T-cell (primary cell): ENCODE results near the gene FAM216B. TPM values are rescaled to one million over a fixed set of nuclear protein-coding genes. Genes with fewer than 3 reads are reported as not detected.

ENCODE experiments used
- ATAC-seq, 4 experiments: fragments of 200-7000 bp in 3 of 4; fragments of 150-1000 bp in 1 of 4; cut with Tn5 transposase; replicated peaks in 1 of 4; 1 replicate in 3 of 4; 2 replicates in 1 of 4; pipeline ENCODE4 v1.10.0; 2021; ENCODE audit warnings: moderate library complexity in 3 of 4, mild to moderate bottlenecking in 2 of 4, moderate number of reproducible peaks in 1 of 4
- CTCF ChIA-PET, 2 donors: fragments of 300-600 bp; sonication (Branson Sonifier 250); formaldehyde crosslinking; loops; one replicate each; lab custom pipeline; 2022; ENCODE audit warnings: antibody characterized with exemption in 2 of 2; lab: Charles Lee
- POLR2A ChIA-PET, 2 donors: fragments of 300-600 bp; sonication (Branson Sonifier 250); formaldehyde crosslinking; loops; one replicate each; lab custom pipeline; 2022; ENCODE audit warnings: antibody characterized with exemption in 2 of 2; lab: Charles Lee
- DNase-seq, 35 experiments: peaks; one replicate each; pipeline versions ENCODE4 v3.0.0 to v3.0.0-alpha.2; 2013 to 2023
- H3K27ac ChIP-seq: one replicate; pipeline ENCODE4 v1.5.1; 2013; ENCODE audit warnings: low read length
- H3K27me3 ChIP-seq, 2 experiments: replicated peaks in 1 of 2; 1 replicate in 1 of 2; 2 replicates in 1 of 2; pipeline versions ENCODE4 v1.6.1 to v1.7.0; 2013; ENCODE audit warnings: low read length in 1 of 2, mixed read lengths in 1 of 2; ENCODE audit not compliant: control insufficient read depth in 2 of 2, insufficient read depth in 2 of 2; ENCODE audit errors: extremely low read depth in 1 of 2
- H3K36me3 ChIP-seq, 2 donors: 1 replicate in 1 of 2; 2 replicates in 1 of 2; pipeline versions ENCODE4 v1.6.1 to v1.7.0; 2013; ENCODE audit warnings: low read length in 1 of 2; ENCODE audit not compliant: control insufficient read depth in 2 of 2, insufficient read depth in 1 of 2; ENCODE audit errors: extremely low read depth in 1 of 2
- H3K4me1 ChIP-seq, 2 experiments: 1 replicate in 1 of 2; 2 replicates in 1 of 2; pipeline versions ENCODE4 v1.6.1 to v1.7.0; 2013; ENCODE audit warnings: low read length in 2 of 2, mixed read lengths in 1 of 2; ENCODE audit not compliant: insufficient read depth in 2 of 2, control insufficient read depth in 1 of 2; ENCODE audit errors: extremely low read depth in 1 of 2
- H3K4me3 ChIP-seq, 2 donors: 1 replicate in 1 of 2; 2 replicates in 1 of 2; pipeline versions ENCODE4 v1.5.1 to v1.7.0; 2013; ENCODE audit warnings: mild to moderate bottlenecking in 2 of 2, low read length in 1 of 2, moderate library complexity in 1 of 2; ENCODE audit not compliant: control insufficient read depth in 1 of 2; ENCODE audit errors: extremely low read depth in 1 of 2
- H3K9me3 ChIP-seq: 2 replicates; pipeline ENCODE4 v1.7.0; 2013
- H3K27ac Mint-ChIP-seq, 2 donors: one replicate each; pipeline ENCODE4 v1.8.0; 2020 to 2021; ENCODE audit warnings: mild to moderate bottlenecking in 2 of 2, mixed read lengths in 2 of 2
- H3K27me3 Mint-ChIP-seq, 2 donors: one replicate each; pipeline ENCODE4 v1.8.0; 2021 to 2022; ENCODE audit warnings: mixed read lengths in 2 of 2
- H3K36me3 Mint-ChIP-seq: one replicate; pipeline ENCODE4 v1.8.0; 2021; ENCODE audit warnings: mixed read lengths
- H3K4me1 Mint-ChIP-seq, 3 donors: one replicate each; pipeline ENCODE4 v1.8.0; 2020 to 2022; ENCODE audit warnings: mixed read lengths in 3 of 3, mild to moderate bottlenecking in 1 of 3
- H3K4me3 Mint-ChIP-seq, 3 donors: one replicate each; pipeline ENCODE4 v1.8.0; 2020 to 2022; ENCODE audit warnings: mild to moderate bottlenecking in 3 of 3, mixed read lengths in 3 of 3, moderate library complexity in 3 of 3
- H3K9me3 Mint-ChIP-seq, 3 donors: one replicate each; pipeline ENCODE4 v1.8.0; 2020 to 2022; ENCODE audit warnings: mixed read lengths in 3 of 3
- WGBS: methylation state at CpG from one replicate; pipeline ENCODE4 v1.1.5; 2013; ENCODE audit warnings: missing lambda C conversion rate; ENCODE audit not compliant: insufficient coverage; 5-methylcytosine and 5-hydroxymethylcytosine counted together
- total RNA-seq, 35 experiments: library from RNA in 6 of 35; stranded (reverse) in 6 of 35; fragments of 120-200 nt in 1 of 35; gene quantifications; one replicate each; pipeline versions ENCODE4 v1.2.1 to v1.2.4 and lab custom pipeline; 2013 to 2026

Gene FAM216B
- total RNA-seq (not detected), total RNA-seq (lab: John Stamatoyannopoulos, UW) (0 reads per million in 29 experiments)
- total RNA-seq (2013): not detected

DNA sequence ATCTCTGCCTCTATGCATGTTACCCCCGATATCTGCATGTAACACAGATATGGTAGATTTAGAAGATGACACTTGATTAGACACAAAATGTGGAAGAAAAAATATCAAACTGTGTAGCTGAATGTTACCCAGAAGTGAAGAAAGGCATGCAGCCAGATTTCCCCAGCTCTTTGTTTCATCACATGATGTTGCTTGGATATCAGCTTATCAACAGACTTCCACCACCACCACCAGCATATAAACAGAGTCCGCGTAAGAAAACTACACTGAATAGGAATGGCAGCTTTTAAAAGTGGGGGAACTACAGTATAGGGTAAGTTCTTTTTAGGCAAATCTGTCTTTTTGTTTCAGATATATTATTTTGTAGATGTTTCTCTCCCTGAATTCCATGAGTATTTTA lies at the start of gene FAM216B:
FAM216B (plus strand) TSS at position 233 of the 400 bp plus-strand sequence. CDS start 2,484 bp downstream, outside the sequence.
- no peak within 1 kb of the TSS for H3K27ac Mint-ChIP-seq
- WGBS: no CpG with 5 or more reads among the region's 3 CpGs

DNA sequence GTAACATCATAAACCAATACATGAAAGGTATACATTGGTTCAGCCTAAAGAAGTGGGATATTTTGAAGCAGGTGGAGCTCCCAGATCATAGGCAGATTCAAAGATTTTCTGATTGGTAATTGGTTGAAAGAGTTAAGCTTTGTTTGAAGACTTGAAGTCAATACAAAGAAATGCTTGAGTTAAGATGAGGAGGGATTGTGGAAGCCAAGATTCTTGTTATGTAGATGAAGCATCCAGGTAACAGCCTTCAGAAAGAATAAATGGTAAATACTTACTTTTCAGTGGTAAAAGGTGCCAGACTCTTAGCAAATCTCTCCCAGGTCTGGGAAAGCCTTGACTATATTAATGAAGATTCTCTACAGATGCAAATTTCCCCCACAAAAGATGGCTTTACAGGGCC lies 49.3 kb upstream of the FAM216B start:
- no peaks in the 10 kb centered on the region for H3K4me1 ChIP-seq
- H3K4me3 ChIP-seq: no peak overlapping the region
- H3K27ac Mint-ChIP-seq: no peak overlapping the region
- ATAC-seq (no peak), DNase-seq (no peak)
- H3K9me3 ChIP-seq: no peaks in the 10 kb centered on the region
- ChIA-PET CTCF (no interaction called here), POLR2A (no interaction called here)
- no peaks in the 10 kb centered on the region for H3K36me3 Mint-ChIP-seq
- peaks cover 4 to 16% of the 10 kb centered on the region in 2 donors for H3K27me3 Mint-ChIP-seq
- H3K4me3 Mint-ChIP-seq: no peak overlapping the region
- H3K27ac ChIP-seq: no peak overlapping the region
- no peaks in the 10 kb centered on the region for H3K9me3 Mint-ChIP-seq
- H3K36me3 ChIP-seq: no peaks in the 10 kb centered on the region
- no peaks in the 10 kb centered on the region for H3K27me3 ChIP-seq
- no peaks in the 10 kb centered on the region for H3K4me1 Mint-ChIP-seq

More for the DNA sequence above, at the start of gene FAM216B:
- H3K9me3 Mint-ChIP-seq: no peaks in the 10 kb centered on the region
- H3K27me3 Mint-ChIP-seq: peaks cover 5 to 28% of the 10 kb centered on the region in 2 donors
- Histone ChIP-seq H3K27ac (no peak within 1 kb of the TSS), H3K4me3 (no peak within 1 kb of the TSS), H3K4me1 (no peaks in the 10 kb centered on the region), H3K36me3 (no peaks in the 10 kb centered on the region), H3K27me3 (peaks cover 0 to 6% of the 10 kb centered on the region in 2 experiments), H3K9me3 (no peaks in the 10 kb centered on the region)
- H3K4me1 Mint-ChIP-seq: no peaks in the 10 kb centered on the region
- H3K4me3 Mint-ChIP-seq: no peak within 1 kb of the TSS
- no peaks in the 10 kb centered on the region for H3K36me3 Mint-ChIP-seq
- ATAC-seq (no peak), DNase-seq (no peak)
- CTCF ChIA-PET: no interaction called here
- POLR2A ChIA-PET: no interaction called here

DNA sequence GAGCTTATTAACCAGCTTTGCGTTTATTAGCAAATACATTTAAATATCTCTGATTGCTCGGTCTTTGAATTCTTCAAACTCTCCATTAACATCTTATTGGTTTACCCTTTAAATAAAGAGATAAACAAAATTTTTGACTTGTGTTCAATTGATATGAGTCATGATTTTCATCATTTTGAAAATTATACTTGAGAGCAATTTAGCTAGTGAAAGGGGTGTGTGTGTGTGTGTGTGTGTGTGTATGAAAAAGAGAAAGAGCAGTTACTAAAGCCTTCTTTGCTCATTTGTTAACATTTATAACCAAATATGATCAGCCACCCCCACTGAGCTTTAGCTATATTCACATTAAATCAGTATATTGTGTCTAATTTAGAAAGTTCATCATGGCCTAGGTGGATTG lies 48.3 kb upstream of the FAM216B start:
- no peak overlapping the region for H3K4me3 Mint-ChIP-seq
- WGBS: no CpG with 5 or more reads among the region's 2 CpGs
- no peaks in the 10 kb centered on the region for H3K9me3 ChIP-seq
- H3K27ac Mint-ChIP-seq: no peak overlapping the region
- H3K9me3 Mint-ChIP-seq: no peaks in the 10 kb centered on the region
- H3K36me3 Mint-ChIP-seq: no peaks in the 10 kb centered on the region
- H3K36me3 ChIP-seq: no peaks in the 10 kb centered on the region
- CTCF ChIA-PET: no interaction called here
- no peaks in the 10 kb centered on the region for H3K27me3 ChIP-seq
- DNase-seq (no peak), ATAC-seq (no peak)
- no peaks in the 10 kb centered on the region for H3K4me1 Mint-ChIP-seq
- H3K4me1 ChIP-seq: no peaks in the 10 kb centered on the region
- H3K27me3 Mint-ChIP-seq: peaks cover 8 to 16% of the 10 kb centered on the region in 2 donors
- no peak overlapping the region for H3K27ac ChIP-seq
- POLR2A ChIA-PET: no interaction called here
- H3K4me3 ChIP-seq: no peak overlapping the region

DNA sequence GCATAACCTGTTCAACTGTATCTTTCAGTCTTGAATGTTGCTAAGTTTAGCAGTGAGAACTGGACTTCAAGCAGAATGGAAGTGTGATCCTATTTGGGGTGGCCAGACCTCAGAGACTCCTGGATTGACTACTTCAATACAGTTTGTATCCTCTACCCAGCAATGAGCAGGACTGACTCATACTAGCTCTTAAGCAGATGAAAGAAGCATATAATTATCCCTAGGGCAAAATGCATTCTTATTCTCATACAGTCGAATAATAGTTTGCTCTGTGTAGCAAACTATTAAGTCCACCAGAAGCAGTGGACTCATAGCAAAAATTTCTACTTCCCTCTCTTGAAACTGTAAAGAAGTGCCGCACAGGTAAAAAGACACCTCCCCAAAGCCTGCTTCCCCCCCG lies 46.4 kb upstream of the FAM216B start:
- Mint-ChIP-seq H3K27ac (no peak overlapping the region), H3K4me3 (no peak overlapping the region), H3K9me3 (no peaks in the 10 kb centered on the region), H3K4me1 (no peaks in the 10 kb centered on the region), H3K36me3 (no peaks in the 10 kb centered on the region), H3K27me3 (peaks cover 10 to 15% of the 10 kb centered on the region in 2 donors)
- no peaks in the 10 kb centered on the region for H3K4me1 ChIP-seq
- ChIA-PET CTCF (no interaction called here), POLR2A (no interaction called here)
- DNase-seq (no peak), ATAC-seq (no peak)
- H3K4me3 ChIP-seq: no peak overlapping the region
- WGBS: 100% methylated on average over 1 of the region's 3 CpGs
- no peaks in the 10 kb centered on the region for H3K9me3 ChIP-seq
- no peaks in the 10 kb centered on the region for H3K27me3 ChIP-seq
- H3K27ac ChIP-seq: no peak overlapping the region
- H3K36me3 ChIP-seq: no peaks in the 10 kb centered on the region

DNA sequence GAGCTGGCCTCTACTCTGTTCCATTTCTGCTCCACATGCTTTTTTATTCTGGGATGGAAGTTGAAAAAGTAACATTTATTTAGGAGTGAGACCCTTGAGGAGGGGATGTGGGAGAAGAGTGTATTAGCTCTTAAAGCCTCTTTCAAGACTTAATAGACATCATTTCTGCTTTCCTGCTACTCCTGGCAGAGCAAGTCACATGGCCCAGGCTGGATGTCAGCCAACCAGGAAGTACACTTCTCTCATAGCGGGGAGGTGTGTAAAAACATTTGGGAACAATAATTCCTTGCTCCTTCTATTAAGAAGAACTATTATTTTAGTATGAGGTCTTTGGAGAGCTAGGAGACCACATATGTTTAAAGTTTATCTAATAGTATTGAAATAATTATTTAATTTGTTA lies 40.6 kb upstream of the FAM216B start:
- ChIA-PET CTCF (no interaction called here), POLR2A (no interaction called here)
- Histone ChIP-seq H3K4me3 (no peak overlapping the region), H3K36me3 (no peaks in the 10 kb centered on the region), H3K4me1 (no peaks in the 10 kb centered on the region), H3K27me3 (peaks cover 0 to 10% of the 10 kb centered on the region in 2 experiments), H3K9me3 (no peaks in the 10 kb centered on the region), H3K27ac (no peak overlapping the region)
- no peaks in the 10 kb centered on the region for H3K4me1 Mint-ChIP-seq
- H3K36me3 Mint-ChIP-seq: no peaks in the 10 kb centered on the region
- no CpG with 5 or more reads among the region's 1 CpG for WGBS
- no peak overlapping the region for H3K27ac Mint-ChIP-seq
- ATAC-seq: no peak
- no peak for DNase-seq
- H3K9me3 Mint-ChIP-seq: no peaks in the 10 kb centered on the region
- no peak overlapping the region for H3K4me3 Mint-ChIP-seq
- peaks cover 10 to 13% of the 10 kb centered on the region in 2 donors for H3K27me3 Mint-ChIP-seq

DNA sequence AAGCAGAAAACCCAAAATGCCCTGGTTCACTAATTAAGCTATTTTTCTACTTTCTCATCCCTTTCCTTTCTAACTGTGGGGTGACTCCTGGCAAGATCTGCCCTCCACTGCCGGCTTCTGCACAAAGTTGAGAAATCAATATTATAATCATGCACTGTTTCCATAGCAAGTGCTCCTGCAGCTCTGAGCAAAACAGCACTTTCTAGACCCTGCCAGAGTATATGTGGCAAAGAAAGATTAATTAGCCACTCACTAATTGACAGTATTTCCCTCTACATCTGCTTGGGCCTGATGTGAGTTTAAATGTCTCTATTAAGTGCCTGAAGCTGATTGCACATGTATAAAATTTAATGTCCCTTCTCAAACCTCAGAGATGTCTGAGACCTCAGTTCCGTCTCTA lies 39.5 kb upstream of the FAM216B start:
- no peak for ATAC-seq
- Mint-ChIP-seq H3K27me3 (peaks cover 7 to 15% of the 10 kb centered on the region in 2 donors), H3K27ac (no peak overlapping the region), H3K9me3 (no peaks in the 10 kb centered on the region), H3K36me3 (no peaks in the 10 kb centered on the region), H3K4me3 (no peak overlapping the region), H3K4me1 (no peaks in the 10 kb centered on the region)
- no peaks in the 10 kb centered on the region for H3K9me3 ChIP-seq
- no peak overlapping the region for H3K4me3 ChIP-seq
- POLR2A ChIA-PET: no interaction called here
- H3K27ac ChIP-seq: no peak overlapping the region
- CTCF ChIA-PET: no interaction called here
- DNase-seq: no peak
- H3K27me3 ChIP-seq: peaks cover 0 to 13% of the 10 kb centered on the region in 2 experiments
- no CpG with 5 or more reads among the region's 2 CpGs for WGBS
- no peaks in the 10 kb centered on the region for H3K4me1 ChIP-seq
- no peaks in the 10 kb centered on the region for H3K36me3 ChIP-seq

DNA sequence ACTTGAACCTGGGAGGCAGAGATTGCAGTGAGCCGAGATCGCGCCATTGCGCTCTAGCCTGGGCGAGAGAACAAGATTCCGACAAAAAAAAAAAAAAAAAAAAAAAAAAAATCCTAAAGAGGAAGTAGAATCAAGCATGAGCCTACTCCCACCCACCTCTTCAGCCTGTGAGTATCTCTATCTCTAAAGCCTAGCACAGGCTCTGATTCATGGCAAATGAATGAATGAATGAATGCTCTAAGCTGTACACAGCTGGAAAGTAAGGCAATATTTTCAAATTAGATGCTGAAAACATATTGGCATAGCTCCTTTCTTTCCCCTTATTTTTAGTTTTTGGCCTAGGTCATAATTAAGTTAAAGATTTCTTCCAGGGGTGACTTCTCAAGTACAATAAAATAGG lies 35.7 kb upstream of the FAM216B start:
- ChIA-PET POLR2A (no interaction called here), CTCF (interaction anchor here in 1 of 2 donors (0.7 kb wide), 1 partner anchor 420 kb away, joined by 3 read pairs; no protein-coding TSS in a partner anchor)
- H3K4me3 ChIP-seq: no peak overlapping the region
- H3K9me3 Mint-ChIP-seq: no peaks in the 10 kb centered on the region
- peaks cover 0 to 13% of the 10 kb centered on the region in 2 experiments for H3K27me3 ChIP-seq
- H3K36me3 Mint-ChIP-seq: no peaks in the 10 kb centered on the region
- H3K9me3 ChIP-seq: no peaks in the 10 kb centered on the region
- no CpG with 5 or more reads among the region's 6 CpGs for WGBS
- peaks cover 4 to 12% of the 10 kb centered on the region in 2 donors for H3K27me3 Mint-ChIP-seq
- H3K27ac Mint-ChIP-seq: no peak overlapping the region
- DNase-seq (no peak), ATAC-seq (no peak)
- H3K36me3 ChIP-seq: no peaks in the 10 kb centered on the region
- no peak overlapping the region for H3K27ac ChIP-seq
- H3K4me1 ChIP-seq: no peaks in the 10 kb centered on the region
- H3K4me3 Mint-ChIP-seq: no peak overlapping the region
- H3K4me1 Mint-ChIP-seq: no peaks in the 10 kb centered on the region
